Adrenal gland (tissue), 5 donors: ENCODE measurements around the gene OTOF.

Experiments used
- CTCF ChIP-seq, 6 experiments: fragments of 450-650 bp in 4 of 6; fragments of 200-600 bp in 2 of 6; sonication (generic) in 1 of 6; IDR thresholded peaks; 1 replicate in 5 of 6; 2 replicates in 1 of 6; pipeline versions ENCODE4 v1.5.1 to v1.8.0; 2016 to 2021; ENCODE audit warnings: antibody characterized with exemption in 6 of 6, mild to moderate bottlenecking in 2 of 6, moderate library complexity in 1 of 6
- POLR2A ChIP-seq, 2 donors: fragments of 450-650 bp; IDR thresholded peaks; one replicate each; pipeline ENCODE4 v1.6.1; 2017; ENCODE audit warnings: antibody characterized with exemption in 2 of 2, mild to moderate bottlenecking in 2 of 2, moderate library complexity in 1 of 2
- donor health status: DM: no; HTN: no; CAD: no.

- TF ChIP-seq POLR2A (IDR thresholded peaks at IDR 0.05) (no peak), CTCF (IDR thresholded peaks at IDR 0.05) (no peak)
Measured at GRCh38 chr2:26519396-26520147, 41.6 kb upstream of the OTOF start.
